GM10248 (cell line): ENCODE data around the gene CAMK2G.
A peak's percentile ranks its signal among the peaks of the same experiment; 100 is the strongest.

Source experiments
- CTCF ChIA-PET: fragments of 300-600 bp; sonication (Branson Sonifier 250); formaldehyde crosslinking; extraction: SDS; loops from one replicate; lab custom pipeline; 2021; ENCODE audit warnings: antibody characterized with exemption; lab: Yijun Ruan, JAX
- POLR2A ChIA-PET: fragments of 350-650 bp; sonication (Branson Sonifier 250); formaldehyde crosslinking; extraction: SDS; loops from one replicate; lab custom pipeline; 2020; ENCODE audit warnings: antibody characterized with exemption; lab: Yijun Ruan, JAX
- DNase-seq: peaks from one replicate; pipeline ENCODE4 v3.0.0; 2012; ENCODE audit errors: extremely low spot score
- CTCF ChIP-seq: IDR thresholded peaks from 2 replicates; pipeline ENCODE4 v1.5.1; 2012; ENCODE audit warnings: mild to moderate bottlenecking, low read depth; ENCODE audit errors: extremely low read depth, missing control alignments, control extremely low read depth

CAMK2G gene

GRCh38 chr10:73786512-73786885, 87.9 kb downstream of the CAMK2G start:
- ChIA-PET CTCF (interaction anchor here (0.8 to 1.6 kb wide), 5 partner anchors 10 to 93 kb away, joined by 4 to 7 read pairs (median 4); no protein-coding TSS in a partner anchor), POLR2A (interaction anchor here (0.9 to 1.3 kb wide), 4 partner anchors 13 to 44 kb away, joined by 3 to 5 read pairs (median 3); no protein-coding TSS in a partner anchor)
- DNase-seq: no peak
- no peak for TF ChIP-seq CTCF

- TF ChIP-seq CTCF: no peak
- POLR2A ChIA-PET: interaction anchor here (0.9 to 1.3 kb wide), 4 partner anchors 13 to 43 kb away, joined by 3 to 5 read pairs (median 3); no protein-coding TSS in a partner anchor
- CTCF ChIA-PET: interaction anchor here (0.7 to 3.0 kb wide), 7 partner anchors 10 to 94 kb away, joined by 3 to 12 read pairs (median 4); no protein-coding TSS in a partner anchor
- DNase-seq: peak; percentile 50
These were observed 88.4 kb downstream of the CAMK2G start for GRCh38 chr10:73785721-73786511.

- no peak for TF ChIP-seq CTCF
- POLR2A ChIA-PET: interaction anchor here (1.1 kb wide), 1 partner anchor 12 kb away, joined by 3 read pairs; no protein-coding TSS in a partner anchor
- peak; percentile 91 for DNase-seq
- CTCF ChIA-PET: interaction anchor here (0.7 to 3.0 kb wide), 5 partner anchors 11 to 94 kb away, joined by 3 to 12 read pairs (median 5); no protein-coding TSS in a partner anchor
These were observed 89.1 kb downstream of the CAMK2G start, which contains the start of gene ZSWIM8 for GRCh38 chr10:73785211-73785720. Gene ZSWIM8, plus strand, starts transcription at chr10:73785606. Its CDS starts 273 bp downstream, at chr10:73785879.

- DNase-seq: no peak
- POLR2A ChIA-PET: no interaction called here
- TF ChIP-seq CTCF: no peak
- CTCF ChIA-PET: interaction anchor here (2.9 to 3.0 kb wide), 2 partner anchors 10 to 97 kb away, joined by 12 read pairs; a partner anchor contains a TSS
These were observed 91.6 kb downstream of the CAMK2G start for GRCh38 chr10:73782749-73783085.

- ChIA-PET POLR2A (interaction anchor here (0.8 to 1.8 kb wide), 3 partner anchors 10 to 37 kb away, joined by 3 to 10 read pairs (median 3); a partner anchor contains a TSS), CTCF (interaction anchor here (0.8 to 2.9 kb wide), 8 partner anchors 9 to 253 kb away, joined by 3 to 12 read pairs (median 4); a partner anchor contains a TSS)
- peak; percentile 89 for DNase-seq
- no peak for TF ChIP-seq CTCF
These were observed 92.2 kb downstream of the CAMK2G start, which contains the start of gene CHCHD1 for GRCh38 chr10:73781879-73782748. Gene CHCHD1, plus strand, starts transcription at chr10:73782048. Its CDS starts 28 bp downstream, at chr10:73782076.
